Hepatocyte (in vitro differentiated cells): ENCODE results near the gene MORC2. TPM values are rescaled to one million over a fixed set of nuclear protein-coding genes. Genes with fewer than 3 reads are reported as not detected.

Source experiments
- DNase-seq: peaks from one replicate; pipeline ENCODE4 v3.0.0-alpha.2; 2016; ENCODE audit warnings: low spot score
- H2AFZ ChIP-seq: fragments of 200-600 bp; sonication (generic); 2 replicates; pipeline ENCODE4 v1.6.0; 2016; ENCODE audit warnings: antibody characterized with exemption, mild to moderate bottlenecking
- H3K27ac ChIP-seq: fragments of 200-600 bp; sonication (generic); 2 replicates; pipeline ENCODE4 v1.5.1; 2016; ENCODE audit warnings: mild to moderate bottlenecking
- H3K27me3 ChIP-seq: fragments of 200-600 bp; sonication (generic); 2 replicates; pipeline ENCODE4 v1.6.1; 2016
- H3K36me3 ChIP-seq: fragments of 200-600 bp; sonication (generic); replicated peaks from 2 replicates; pipeline ENCODE4 v1.5.1; 2016; ENCODE audit warnings: low read depth; ENCODE audit not compliant: insufficient read depth
- H3K4me1 ChIP-seq: fragments of 200-600 bp; sonication (generic); 2 replicates; pipeline ENCODE4 v1.5.1; 2016; ENCODE audit warnings: mild to moderate bottlenecking, moderate library complexity; ENCODE audit not compliant: insufficient read depth
- H3K4me2 ChIP-seq: fragments of 200-600 bp; sonication (generic); 2 replicates; pipeline ENCODE4 v1.6.0; 2016
- H3K4me3 ChIP-seq: fragments of 200-600 bp; sonication (generic); 2 replicates; pipeline ENCODE4 v1.5.1; 2016; ENCODE audit warnings: mild to moderate bottlenecking
- H3K79me2 ChIP-seq: fragments of 200-600 bp; sonication (generic); 2 replicates; pipeline ENCODE4 v1.6.0; 2017; ENCODE audit warnings: mild to moderate bottlenecking
- H3K9me2 ChIP-seq: fragments of 200-600 bp; sonication (generic); replicated peaks from 2 replicates; pipeline ENCODE4 v1.6.0; 2017; ENCODE audit warnings: mild to moderate bottlenecking; ENCODE audit not compliant: insufficient read depth
- H3K9me3 ChIP-seq: fragments of 200-600 bp; sonication (generic); 2 replicates; pipeline ENCODE4 v1.5.1; 2016; ENCODE audit warnings: low read depth, mild to moderate bottlenecking
- H4K20me1 ChIP-seq: fragments of 200-600 bp; sonication (generic); 2 replicates; pipeline ENCODE4 v1.6.0; 2016; ENCODE audit warnings: mild to moderate bottlenecking; ENCODE audit not compliant: insufficient read depth, poor library complexity, severe bottlenecking
- CTCF ChIP-seq: fragments of 200-600 bp; sonication (generic); IDR thresholded peaks from 2 replicates; pipeline ENCODE4 v1.5.1; 2016; ENCODE audit warnings: antibody characterized with exemption, mild to moderate bottlenecking; ENCODE audit not compliant: poor library complexity
- EZH2 ChIP-seq: fragments of 200-600 bp; sonication (generic); IDR thresholded peaks from 2 replicates; pipeline ENCODE4 v1.6.1; 2016; ENCODE audit warnings: antibody characterized with exemption, mild to moderate bottlenecking, borderline replicate concordance
- EZH2phosphoT487 ChIP-seq: fragments of 200-600 bp; sonication (generic); IDR thresholded peaks from one replicate; pipeline ENCODE4 v1.6.1; 2018; ENCODE audit warnings: antibody characterized with exemption, mild to moderate bottlenecking, low read depth, moderate library complexity; ENCODE audit not compliant: unreplicated experiment, severe bottlenecking
- WGBS: methylation state at CpG from one replicate; pipeline ENCODE4 v1.1.6; 2016; ENCODE audit warnings: low lambda C conversion rate; ENCODE audit errors: missing lambda C conversion rate; 5-methylcytosine and 5-hydroxymethylcytosine counted together
- polyA plus RNA-seq: library from polyadenylated mRNA; unstranded; fragments of >200 nt; fragmentation: Nextera tagmentation; extraction: Ambion mirVana; gene quantifications from 2 replicates; pipeline ENCODE4 v1.2.1, GENCODE V29; 2016
- total RNA-seq: library from RNA; depleted of rRNA; stranded (reverse); fragments of >200 nt; gene quantifications from 2 replicates; pipeline ENCODE4 v1.2.3, GENCODE V29; 2014

MORC2 gene
- total and polyA plus RNA-seq, 2 experiments from 2014 or later, result 15.6 to 24.0 TPM

- Histone ChIP-seq H3K27me3 (no peaks in the 10 kb centered on the region), H3K4me3 (no peak overlapping the region), H3K9me3 (no peaks in the 10 kb centered on the region), H3K27ac (no peak overlapping the region), H3K4me2 (no peak overlapping the region), H3K4me1 (peaks cover 5% of the 10 kb centered on the region), H2AFZ (no peak overlapping the region), H3K9me2 (no peaks in the 10 kb centered on the region), H3K36me3 (no peaks in the 10 kb centered on the region), H4K20me1 (no peaks in the 10 kb centered on the region), H3K79me2 (peaks cover 11% of the 10 kb centered on the region)
- no peak for TF ChIP-seq CTCF
- 95% methylated on average over 4 of the region's 5 CpGs for WGBS
- no peak for DNase-seq
Measured at GRCh38 chr22:30887861-30888260, 80.7 kb downstream of the MORC2 start.

DNA sequence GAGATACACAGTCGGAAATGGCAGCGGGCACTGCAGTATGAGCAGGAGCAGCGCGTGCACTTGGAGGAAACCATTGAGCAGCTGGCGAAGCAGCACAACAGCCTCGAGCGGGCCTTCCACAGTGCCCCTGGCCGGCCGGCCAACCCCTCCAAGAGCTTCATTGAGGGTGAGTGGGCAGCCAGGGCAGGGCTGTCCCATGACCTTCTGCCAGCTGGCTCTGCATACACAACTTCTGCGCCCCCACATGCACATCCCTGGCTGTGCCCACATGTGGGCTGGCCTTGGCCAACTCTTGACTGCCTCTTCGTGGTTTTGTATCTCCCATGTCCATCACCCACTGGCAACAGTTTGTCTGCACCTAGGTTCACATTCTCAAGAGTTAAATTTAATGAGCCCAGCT, 81.1 kb downstream of the MORC2 start:
- Histone ChIP-seq H3K27me3 (no peaks in the 10 kb centered on the region), H3K4me3 (no peak overlapping the region), H3K9me2 (no peaks in the 10 kb centered on the region), H3K4me2 (no peak overlapping the region), H3K9me3 (no peaks in the 10 kb centered on the region), H4K20me1 (no peaks in the 10 kb centered on the region), H3K4me1 (peaks cover 9% of the 10 kb centered on the region), H3K27ac (no peak overlapping the region), H3K36me3 (no peaks in the 10 kb centered on the region), H2AFZ (no peak overlapping the region), H3K79me2 (peaks cover 15% of the 10 kb centered on the region)
- 97% methylated on average over 11 of the region's 11 CpGs for WGBS
- no peak for DNase-seq
- TF ChIP-seq EZH2 (no peak), CTCF (no peak), EZH2phosphoT487 (no peak)

- Histone ChIP-seq H3K36me3 (no peaks in the 10 kb centered on the region), H3K4me1 (peaks cover 27% of the 10 kb centered on the region), H3K4me3 (no peak overlapping the region), H3K4me2 (no peak overlapping the region), H3K27me3 (no peaks in the 10 kb centered on the region), H3K9me3 (no peaks in the 10 kb centered on the region), H4K20me1 (no peaks in the 10 kb centered on the region), H2AFZ (no peak overlapping the region), H3K9me2 (no peaks in the 10 kb centered on the region), H3K79me2 (peaks cover 16% of the 10 kb centered on the region), H3K27ac (no peak overlapping the region)
- no peak for DNase-seq
- 85% methylated on average over 9 of the region's 9 CpGs for WGBS
- TF ChIP-seq EZH2 (no peak), CTCF (no peak), EZH2phosphoT487 (no peak)
Measured at GRCh38 chr22:30885591-30885990, 83.0 kb downstream of the MORC2 start.

GRCh38 chr22:30885001-30885366, 83.6 kb downstream of the MORC2 start:
- no peak overlapping the region for H3K4me2 ChIP-seq
- TF ChIP-seq EZH2 (no peak), EZH2phosphoT487 (no peak), CTCF (no peak)
- H3K27ac ChIP-seq, result no peak overlapping the region
- no peak overlapping the region for H3K4me3 ChIP-seq
- WGBS, result 90% methylated on average over 5 of the region's 5 CpGs
- no peaks in the 10 kb centered on the region for H3K27me3 ChIP-seq
- DNase-seq, result no peak
- peaks cover 16% of the 10 kb centered on the region for H3K79me2 ChIP-seq
- H2AFZ ChIP-seq, result no peak overlapping the region
- H3K36me3 ChIP-seq, result no peaks in the 10 kb centered on the region
- no peaks in the 10 kb centered on the region for H3K9me3 ChIP-seq
- no peaks in the 10 kb centered on the region for H3K9me2 ChIP-seq
- H4K20me1 ChIP-seq, result no peaks in the 10 kb centered on the region
- peaks cover 27% of the 10 kb centered on the region for H3K4me1 ChIP-seq
